Lower lobe of right lung (tissue), 2 donors: ENCODE measurements around the gene RAD54L. TPM values are rescaled to one million over a fixed set of nuclear protein-coding genes. Genes with fewer than 3 reads are reported as not detected.
"Not testable (repeated sequence)": the region's sequence is repeated elsewhere in the genome, so short reads cannot be mapped to it uniquely, and the experiment has no call there.

Experiments used
- ATAC-seq, 2 donors: fragments of 200-7000 bp; cut with Tn5 transposase; one replicate each; pipeline ENCODE4 v1.9.1; 2020 to 2022; ENCODE audit warnings: mild to moderate bottlenecking in 2 of 2, moderate library complexity in 2 of 2
- DNase-seq: peaks from one replicate; pipeline ENCODE4 v3.0.0-alpha.2; 2020
- H3K27ac ChIP-seq: fragments of 200-600 bp; one replicate; pipeline ENCODE4 v1.8.0; 2022
- H3K27me3 ChIP-seq: fragments of 200-600 bp; one replicate; pipeline ENCODE4 v1.8.0; 2022; ENCODE audit warnings: low read depth
- H3K36me3 ChIP-seq: fragments of 200-600 bp; one replicate; pipeline ENCODE4 v1.8.0; 2022; ENCODE audit warnings: mild to moderate bottlenecking
- H3K4me1 ChIP-seq: fragments of 200-600 bp; one replicate; pipeline ENCODE4 v1.8.0; 2022
- H3K4me3 ChIP-seq: fragments of 200-600 bp; one replicate; pipeline ENCODE4 v1.8.0; 2022; ENCODE audit warnings: mild to moderate bottlenecking
- H3K9me3 ChIP-seq: fragments of 200-600 bp; one replicate; pipeline ENCODE4 v1.8.0; 2022
- CTCF ChIP-seq: fragments of 200-600 bp; IDR thresholded peaks from one replicate; pipeline ENCODE4 v1.8.0; 2022; ENCODE audit warnings: antibody characterized with exemption, mild to moderate bottlenecking
- intact Hi-C: fragments of 100-400 bp; cut with DNase I; formaldehyde crosslinking; loops from one replicate; pipeline ENCODE4 v1.11.0; 2022
- total RNA-seq: library from RNA; stranded (reverse); fragmentation: NEBNext Ultra II Directional; extraction: Animal tissue kit (Norgen Biotek cat#: 25700); gene quantifications from one replicate; pipeline ENCODE4 v1.2.1, GENCODE V29; 2021
- donor health status: DM: no; HTN: yes; CAD: no; lungs with severe emphysema.

RAD54L gene
- total RNA-seq, 1 donor from 2014 or later: 1.7 TPM

- Histone ChIP-seq H3K27me3 (no peaks in the 10 kb centered on the region), H3K4me3 (no peak overlapping the region), H3K9me3 (no peaks in the 10 kb centered on the region), H3K27ac (no peak overlapping the region), H3K36me3 (no peaks in the 10 kb centered on the region), H3K4me1 (no peaks in the 10 kb centered on the region)
- peak in 1 of 2 donors; percentile 56 for ATAC-seq
- DNase-seq: no peak
- TF ChIP-seq CTCF: no peak
- intact Hi-C loops: no loop called here
These were observed 29.1 kb upstream of the RAD54L start for GRCh38 chr1:46218443-46218842.

GRCh38 chr1:46219551-46220520, 27.7 kb upstream of the RAD54L start:
- no peak for ATAC-seq
- Histone ChIP-seq H3K4me1 (no peaks in the 10 kb centered on the region), H3K9me3 (no peaks in the 10 kb centered on the region), H3K27ac (no peak overlapping the region), H3K36me3 (no peaks in the 10 kb centered on the region), H3K4me3 (no peak overlapping the region), H3K27me3 (no peaks in the 10 kb centered on the region)
- intact Hi-C loops: no loop called here
- TF ChIP-seq CTCF: no peak
- no peak for DNase-seq

GRCh38 chr1:46220808-46221207, 26.8 kb upstream of the RAD54L start:
- no peaks in the 10 kb centered on the region for H3K9me3 ChIP-seq
- no peak overlapping the region for H3K4me3 ChIP-seq
- H3K27me3 ChIP-seq: no peaks in the 10 kb centered on the region
- ATAC-seq (no peak), DNase-seq (no peak)
- no peaks in the 10 kb centered on the region for H3K4me1 ChIP-seq
- TF ChIP-seq CTCF: no peak
- H3K36me3 ChIP-seq: no peaks in the 10 kb centered on the region
- no peak overlapping the region for H3K27ac ChIP-seq
- intact Hi-C loops: no loop called here

GRCh38 chr1:46221749-46222148, 25.8 kb upstream of the RAD54L start:
- no peak for TF ChIP-seq CTCF
- Histone ChIP-seq H3K27ac (no peak overlapping the region), H3K4me3 (no peak overlapping the region), H3K27me3 (no peaks in the 10 kb centered on the region), H3K9me3 (no peaks in the 10 kb centered on the region), H3K36me3 (no peaks in the 10 kb centered on the region), H3K4me1 (no peaks in the 10 kb centered on the region)
- intact Hi-C loops: no loop called here
- ATAC-seq (no peak), DNase-seq (no peak)

GRCh38 chr1:46223055-46223454, 24.5 kb upstream of the RAD54L start:
- DNase-seq, intact Hi-C loops, H3K4me1 ChIP-seq, H3K27me3 ChIP-seq, H3K9me3 ChIP-seq, ATAC-seq, H3K4me3 ChIP-seq, H3K36me3 ChIP-seq, H3K27ac ChIP-seq: not testable (repeated sequence)

GRCh38 chr1:46223472-46223943, 24.1 kb upstream of the RAD54L start:
- H3K27me3 ChIP-seq: no peaks in the 10 kb centered on the region
- H3K4me1 ChIP-seq: no peaks in the 10 kb centered on the region
- no peak overlapping the region for H3K4me3 ChIP-seq
- intact Hi-C loops: no loop called here
- H3K27ac ChIP-seq: no peak overlapping the region
- TF ChIP-seq CTCF: peak; percentile 89
- ATAC-seq (peak; percentile 86 to 94), DNase-seq (peak; percentile 69)
- no peaks in the 10 kb centered on the region for H3K9me3 ChIP-seq
- no peaks in the 10 kb centered on the region for H3K36me3 ChIP-seq
